ENCODE measurements around the gene MRPL17. TPM values are rescaled to one million over a fixed set of nuclear protein-coding genes. Genes with fewer than 3 reads are reported as not detected.
"Not testable (repeated sequence)": the region's sequence is repeated elsewhere in the genome, so short reads cannot be mapped to it uniquely, and the experiment has no call there.

Gene MRPL17
- total RNA-seq, 3 donors from 2014 or later, result 21.2 to 29.7 (median 29.6) TPM

- Histone ChIP-seq H3K36me3 (ENCODE audit: low read depth) (no peaks in the 10 kb centered on the region), H3K4me3 (no peak overlapping the region), H3K4me1 (ENCODE audit: low read depth) (no peaks in the 10 kb centered on the region), H3K9me3 (no peaks in the 10 kb centered on the region)
- intact Hi-C loops (cut with DNase I, micrococcal nuclease), result no loop called here
- TF ChIP-seq CTCF (IDR thresholded peaks at IDR 0.05), result no peak
- ATAC-seq (no peak), DNase-seq (no peak)
These were observed 36.4 kb upstream of the MRPL17 start for GRCh38 chr11:6719576-6719975.

- TF ChIP-seq CTCF (IDR thresholded peaks at IDR 0.05), result no peak
- no peak for DNase-seq
- H3K9me3 ChIP-seq, result peaks cover 2% of the 10 kb centered on the region
- H3K36me3 ChIP-seq (ENCODE audit: low read depth), result no peaks in the 10 kb centered on the region
- no peaks in the 10 kb centered on the region for H3K4me1 ChIP-seq (ENCODE audit: low read depth)
- intact Hi-C loops (cut with DNase I, micrococcal nuclease), result no loop called here
- H3K4me3 ChIP-seq, result no peak overlapping the region
- ATAC-seq, result no peak
These were observed 34.3 kb upstream of the MRPL17 start for GRCh38 chr11:6717426-6717825.

GRCh38 chr11:6711552-6711951 lies 28.4 kb upstream of the MRPL17 start:
- H3K4me3 ChIP-seq; H3K36me3 ChIP-seq (ENCODE audit: low read depth); intact Hi-C loops (cut with DNase I, micrococcal nuclease); H3K9me3 ChIP-seq; H3K4me1 ChIP-seq (ENCODE audit: low read depth); ATAC-seq: not testable (repeated sequence)
- DNase-seq, result peak in 2 of 3 donors; percentile 27 to 29

- ATAC-seq, result no peak
- intact Hi-C loops (cut with DNase I, micrococcal nuclease), result no loop called here
- Histone ChIP-seq H3K4me3 (no peak overlapping the region), H3K9me3 (peaks cover 2% of the 10 kb centered on the region), H3K36me3 (ENCODE audit: low read depth) (no peaks in the 10 kb centered on the region), H3K4me1 (ENCODE audit: low read depth) (no peaks in the 10 kb centered on the region)
- no peak for DNase-seq
- no peak for TF ChIP-seq CTCF (IDR thresholded peaks at IDR 0.05)
These were observed 25.7 kb upstream of the MRPL17 start for GRCh38 chr11:6708876-6709275.

- no peaks in the 10 kb centered on the region for H3K36me3 ChIP-seq (ENCODE audit: low read depth)
- DNase-seq (peak in 1 of 3 donors; percentile 75), ATAC-seq (peak; percentile 73)
- peak; percentile 83 for TF ChIP-seq CTCF (IDR thresholded peaks at IDR 0.05)
- H3K4me3 ChIP-seq, result no peak overlapping the region
- H3K4me1 ChIP-seq (ENCODE audit: low read depth), result no peaks in the 10 kb centered on the region
- intact Hi-C loops (cut with DNase I, micrococcal nuclease), result no loop called here
- H3K9me3 ChIP-seq, result no peaks in the 10 kb centered on the region
These were observed 22.9 kb upstream of the MRPL17 start for GRCh38 chr11:6705905-6706535.

GRCh38 chr11:6703247-6704063 lies 20.3 kb upstream of the MRPL17 start:
- Histone ChIP-seq H3K36me3 (ENCODE audit: low read depth) (no peaks in the 10 kb centered on the region), H3K4me1 (ENCODE audit: low read depth) (no peaks in the 10 kb centered on the region), H3K9me3 (no peaks in the 10 kb centered on the region), H3K4me3 (no peak overlapping the region)
- intact Hi-C loops (cut with DNase I, micrococcal nuclease), result no loop called here
- DNase-seq (peak in 2 of 3 donors; percentile 29 to 60), ATAC-seq (peak; percentile 89)
- no peak for TF ChIP-seq CTCF (IDR thresholded peaks at IDR 0.05)

GRCh38 chr11:6701955-6702354 lies 18.8 kb upstream of the MRPL17 start:
- intact Hi-C loops (cut with DNase I, micrococcal nuclease); H3K9me3 ChIP-seq; ATAC-seq; H3K4me1 ChIP-seq (ENCODE audit: low read depth); H3K36me3 ChIP-seq (ENCODE audit: low read depth); DNase-seq; H3K4me3 ChIP-seq: not testable (repeated sequence)

Data from mucosa of descending colon (tissue), 3 donors.